Ascending aorta (tissue), 2 donors: Measurements from ENCODE around the gene NBAS. TPM values are rescaled to one million over a fixed set of nuclear protein-coding genes. Genes with fewer than 3 reads are reported as not detected.

Source experiments
- DNase-seq, 2 donors: peaks; one replicate each; pipeline ENCODE4 v3.0.0-alpha.2; 2019; ENCODE audit warnings: low spot score in 2 of 2
- H3K27ac ChIP-seq, 2 donors: fragments of 200-600 bp; sonication (generic); one replicate each; pipeline ENCODE4 v1.5.1; 2016 to 2017; ENCODE audit warnings: mild to moderate bottlenecking in 1 of 2
- H3K27me3 ChIP-seq: fragments of 200-600 bp; sonication (generic); one replicate; pipeline ENCODE4 v1.5.1; 2017
- H3K36me3 ChIP-seq, 2 donors: fragments of 200-600 bp; sonication (generic); one replicate each; pipeline ENCODE4 v1.5.1; 2016
- H3K4me1 ChIP-seq, 2 donors: fragments of 200-600 bp; sonication (generic); one replicate each; pipeline ENCODE4 v1.5.1; 2016 to 2017; ENCODE audit warnings: mild to moderate bottlenecking in 1 of 2
- H3K4me3 ChIP-seq, 2 donors: fragments of 200-600 bp; sonication (generic); one replicate each; pipeline ENCODE4 v1.5.1; 2016 to 2017; ENCODE audit warnings: mild to moderate bottlenecking in 1 of 2
- H3K9me3 ChIP-seq, 2 donors: fragments of 200-600 bp; sonication (generic); one replicate each; pipeline ENCODE4 v1.5.1; 2016
- intact Hi-C: fragments of 100-400 bp; cut with DNase I; formaldehyde crosslinking; loops from one replicate; pipeline ENCODE4 v1.15.1; 2023
- total RNA-seq: library from RNA; depleted of rRNA; stranded (reverse); fragments of >200 nt; gene quantifications from one replicate; pipeline ENCODE4 v1.1.0, GENCODE V29; 2016
- TF ChIP-seq, protein P1 (sequence below), 3 experiments: fragments of 200-600 bp in 2 of 3; fragments of 450-650 bp in 1 of 3; sonication (generic) in 2 of 3; IDR thresholded peaks; one replicate each; pipeline ENCODE4 v1.5.1; 2016 to 2019; ENCODE audit warnings: antibody characterized with exemption in 3 of 3, mild to moderate bottlenecking in 1 of 3, moderate library complexity in 1 of 3

Gene NBAS
- total RNA-seq, 1 donor from 2014 or later: 37.1 TPM

- no peak for DNase-seq
- H3K36me3 ChIP-seq: peaks cover 0 to 23% of the 10 kb centered on the region in 2 donors
- intact Hi-C loops: no loop called here
- TF ChIP-seq, protein P1, sequence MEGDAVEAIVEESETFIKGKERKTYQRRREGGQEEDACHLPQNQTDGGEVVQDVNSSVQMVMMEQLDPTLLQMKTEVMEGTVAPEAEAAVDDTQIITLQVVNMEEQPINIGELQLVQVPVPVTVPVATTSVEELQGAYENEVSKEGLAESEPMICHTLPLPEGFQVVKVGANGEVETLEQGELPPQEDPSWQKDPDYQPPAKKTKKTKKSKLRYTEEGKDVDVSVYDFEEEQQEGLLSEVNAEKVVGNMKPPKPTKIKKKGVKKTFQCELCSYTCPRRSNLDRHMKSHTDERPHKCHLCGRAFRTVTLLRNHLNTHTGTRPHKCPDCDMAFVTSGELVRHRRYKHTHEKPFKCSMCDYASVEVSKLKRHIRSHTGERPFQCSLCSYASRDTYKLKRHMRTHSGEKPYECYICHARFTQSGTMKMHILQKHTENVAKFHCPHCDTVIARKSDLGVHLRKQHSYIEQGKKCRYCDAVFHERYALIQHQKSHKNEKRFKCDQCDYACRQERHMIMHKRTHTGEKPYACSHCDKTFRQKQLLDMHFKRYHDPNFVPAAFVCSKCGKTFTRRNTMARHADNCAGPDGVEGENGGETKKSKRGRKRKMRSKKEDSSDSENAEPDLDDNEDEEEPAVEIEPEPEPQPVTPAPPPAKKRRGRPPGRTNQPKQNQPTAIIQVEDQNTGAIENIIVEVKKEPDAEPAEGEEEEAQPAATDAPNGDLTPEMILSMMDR (IDR thresholded peaks at IDR 0.05): no peak
- H3K4me3 ChIP-seq: no peak overlapping the region
- H3K27me3 ChIP-seq: no peaks in the 10 kb centered on the region
- H3K27ac ChIP-seq: no peak overlapping the region
- no peaks in the 10 kb centered on the region for H3K4me1 ChIP-seq
- peaks cover 0 to 7% of the 10 kb centered on the region in 2 donors for H3K9me3 ChIP-seq
Observed at GRCh38 chr2:15224641-15225040, 336.5 kb downstream of the NBAS start.

GRCh38 chr2:15223887-15224286 is 337.2 kb downstream of the NBAS start:
- no peak for DNase-seq
- H3K4me3 ChIP-seq: no peak overlapping the region
- no peak overlapping the region for H3K27ac ChIP-seq
- TF ChIP-seq, protein P1 (IDR thresholded peaks at IDR 0.05): no peak
- intact Hi-C loops: no loop called here
- H3K4me1 ChIP-seq: no peaks in the 10 kb centered on the region
- H3K9me3 ChIP-seq: peaks cover 0 to 7% of the 10 kb centered on the region in 2 donors
- no peaks in the 10 kb centered on the region for H3K27me3 ChIP-seq
- H3K36me3 ChIP-seq: peaks cover 0 to 24% of the 10 kb centered on the region in 2 donors

GRCh38 chr2:15222856-15223255 is 338.3 kb downstream of the NBAS start:
- Histone ChIP-seq H3K4me1 (no peaks in the 10 kb centered on the region), H3K27ac (no peak overlapping the region), H3K9me3 (peaks cover 0 to 5% of the 10 kb centered on the region in 2 donors), H3K27me3 (no peaks in the 10 kb centered on the region), H3K4me3 (no peak overlapping the region), H3K36me3 (peaks cover 0 to 27% of the 10 kb centered on the region in 2 donors)
- DNase-seq: no peak
- TF ChIP-seq, protein P1 (IDR thresholded peaks at IDR 0.05): no peak
- intact Hi-C loops: no loop called here

DNA sequence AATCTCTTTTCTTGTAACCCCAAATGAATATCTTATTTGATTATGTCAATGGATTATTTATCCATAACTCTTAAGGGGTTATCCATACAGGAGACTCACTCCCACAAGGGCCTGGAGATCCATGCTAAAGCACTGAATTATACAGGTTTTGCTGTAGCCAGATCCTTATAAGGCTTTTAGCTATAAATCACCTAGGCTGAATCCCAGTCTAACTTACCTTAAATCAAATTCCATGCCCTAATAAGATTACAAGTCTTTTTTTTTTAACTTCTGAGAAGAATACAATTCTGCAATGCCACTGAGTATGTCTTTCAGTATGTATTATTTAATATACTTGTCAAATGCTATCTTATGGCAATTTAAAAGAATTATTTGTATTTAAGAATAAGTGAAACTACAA is 340.5 kb downstream of the NBAS start:
- TF ChIP-seq, protein P1 (IDR thresholded peaks at IDR 0.05): no peak
- H3K4me3 ChIP-seq: no peak overlapping the region
- H3K27me3 ChIP-seq: no peaks in the 10 kb centered on the region
- intact Hi-C loops: no loop called here
- peaks cover 3 to 20% of the 10 kb centered on the region in 2 donors for H3K36me3 ChIP-seq
- no peak for DNase-seq
- no peaks in the 10 kb centered on the region for H3K4me1 ChIP-seq
- H3K27ac ChIP-seq: no peak overlapping the region
- H3K9me3 ChIP-seq: no peaks in the 10 kb centered on the region

DNA sequence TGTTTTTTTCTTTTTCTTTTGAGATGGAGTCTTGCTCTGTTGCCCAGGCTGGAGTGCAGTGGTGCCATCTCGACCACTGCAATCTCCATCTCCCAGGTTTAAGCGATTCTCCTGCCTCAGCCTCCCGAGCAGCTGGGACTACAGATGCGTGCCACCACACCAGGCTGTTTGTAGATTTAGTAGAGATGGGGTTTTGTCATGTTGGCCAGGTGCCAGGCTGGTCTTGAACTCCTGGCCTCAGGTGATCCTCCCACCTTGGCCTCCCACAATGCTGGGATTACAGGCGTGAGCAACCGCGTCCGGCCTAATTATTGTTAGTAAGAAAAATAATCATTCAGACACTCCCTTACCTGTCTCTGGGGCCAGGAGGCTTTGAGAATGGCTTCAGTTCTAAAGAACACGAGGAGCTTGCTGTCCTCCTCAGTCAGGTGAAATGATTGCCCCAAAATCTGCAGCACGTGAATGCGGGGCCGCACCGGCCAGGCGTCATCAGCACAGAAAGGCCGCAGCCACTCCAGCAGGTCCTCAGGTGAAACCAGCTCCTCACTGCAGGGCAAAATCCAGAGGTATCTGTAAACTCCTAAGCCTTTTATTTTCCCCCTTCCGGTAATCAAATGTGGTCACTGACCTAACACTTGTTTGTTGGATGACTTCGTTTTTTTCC is 342.6 kb downstream of the NBAS start:
- DNase-seq: no peak
- Histone ChIP-seq H3K27me3 (no peaks in the 10 kb centered on the region), H3K4me3 (no peak overlapping the region), H3K4me1 (no peaks in the 10 kb centered on the region), H3K27ac (no peak overlapping the region), H3K9me3 (no peaks in the 10 kb centered on the region), H3K36me3 (peaks cover 3 to 17% of the 10 kb centered on the region in 2 donors)
- TF ChIP-seq, protein P1 (IDR thresholded peaks at IDR 0.05): no peak
- intact Hi-C loops: no loop called here
